Measurements from ENCODE around the gene PGF. TPM values are rescaled to one million over a fixed set of nuclear protein-coding genes. Genes with fewer than 3 reads are reported as not detected.
A peak's percentile ranks its signal among the peaks of the same experiment; 100 is the strongest.

The PGF gene
- total and polyA plus RNA-seq, 4 donors, result 3.0 to 10.0 (median 6.8) TPM

DNA sequence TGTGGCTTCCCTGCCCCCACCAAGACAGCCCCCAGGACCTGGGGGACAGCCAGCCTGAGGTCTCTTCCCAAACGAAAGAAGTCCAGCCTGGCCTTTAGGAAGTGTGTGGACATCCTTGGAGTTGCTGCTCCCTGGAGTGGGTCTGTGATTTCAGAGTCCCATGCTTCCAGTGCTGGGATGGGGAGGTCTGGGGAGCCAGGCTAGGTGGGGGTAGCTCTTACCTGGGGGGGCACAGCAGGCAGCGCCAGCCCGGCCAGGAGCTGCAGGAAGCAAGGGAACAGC lies 509 bp downstream of the PGF start:
- H3K9ac ChIP-seq (ENCODE audit: insufficient read depth in 1 of 2, low read length in 2 of 2), result no peak overlapping the region
- peak in 1 of 3 donors; percentile 35 for DNase-seq
- H3K36me3 ChIP-seq (ENCODE audit: control insufficient read depth in 4 of 4, insufficient read depth in 4 of 4, low read length in 4 of 4), result peaks cover 0 to 4% (median 0%) of the 10 kb centered on the region in 4 donors
- H3K27me3 ChIP-seq (ENCODE audit: control insufficient read depth in 3 of 3, insufficient read depth in 3 of 3, low read length in 2 of 3), result no peaks in the 10 kb centered on the region
- H3K9me3 ChIP-seq (ENCODE audit: control insufficient read depth in 4 of 4, insufficient read depth in 3 of 4, low read length in 3 of 4), result no peaks in the 10 kb centered on the region
- peak overlapping the region in 1 of 2 donors; percentile 56 for H3K27ac ChIP-seq (ENCODE audit: low read depth in 1 of 2, low read length in 1 of 2)
- TF ChIP-seq, protein P1, sequence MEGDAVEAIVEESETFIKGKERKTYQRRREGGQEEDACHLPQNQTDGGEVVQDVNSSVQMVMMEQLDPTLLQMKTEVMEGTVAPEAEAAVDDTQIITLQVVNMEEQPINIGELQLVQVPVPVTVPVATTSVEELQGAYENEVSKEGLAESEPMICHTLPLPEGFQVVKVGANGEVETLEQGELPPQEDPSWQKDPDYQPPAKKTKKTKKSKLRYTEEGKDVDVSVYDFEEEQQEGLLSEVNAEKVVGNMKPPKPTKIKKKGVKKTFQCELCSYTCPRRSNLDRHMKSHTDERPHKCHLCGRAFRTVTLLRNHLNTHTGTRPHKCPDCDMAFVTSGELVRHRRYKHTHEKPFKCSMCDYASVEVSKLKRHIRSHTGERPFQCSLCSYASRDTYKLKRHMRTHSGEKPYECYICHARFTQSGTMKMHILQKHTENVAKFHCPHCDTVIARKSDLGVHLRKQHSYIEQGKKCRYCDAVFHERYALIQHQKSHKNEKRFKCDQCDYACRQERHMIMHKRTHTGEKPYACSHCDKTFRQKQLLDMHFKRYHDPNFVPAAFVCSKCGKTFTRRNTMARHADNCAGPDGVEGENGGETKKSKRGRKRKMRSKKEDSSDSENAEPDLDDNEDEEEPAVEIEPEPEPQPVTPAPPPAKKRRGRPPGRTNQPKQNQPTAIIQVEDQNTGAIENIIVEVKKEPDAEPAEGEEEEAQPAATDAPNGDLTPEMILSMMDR (IDR thresholded peaks at IDR 0.05; ENCODE audit: control extremely low read depth, extremely low read depth), result no peak
- H3K4me1 ChIP-seq (ENCODE audit: control insufficient read depth in 5 of 5, insufficient read depth in 5 of 5, low read length in 5 of 5), result peaks cover 0 to 57% (median 13%) of the 10 kb centered on the region in 5 donors
- no peak for ATAC-seq (ENCODE audit: insufficient read depth, low FRiP score)
- WGBS, 2 donors, result 0 to 4% methylated on average over 3 of the region's 3 CpGs
- peak overlapping the region; percentile 45 for H3K4me3 ChIP-seq

DNA sequence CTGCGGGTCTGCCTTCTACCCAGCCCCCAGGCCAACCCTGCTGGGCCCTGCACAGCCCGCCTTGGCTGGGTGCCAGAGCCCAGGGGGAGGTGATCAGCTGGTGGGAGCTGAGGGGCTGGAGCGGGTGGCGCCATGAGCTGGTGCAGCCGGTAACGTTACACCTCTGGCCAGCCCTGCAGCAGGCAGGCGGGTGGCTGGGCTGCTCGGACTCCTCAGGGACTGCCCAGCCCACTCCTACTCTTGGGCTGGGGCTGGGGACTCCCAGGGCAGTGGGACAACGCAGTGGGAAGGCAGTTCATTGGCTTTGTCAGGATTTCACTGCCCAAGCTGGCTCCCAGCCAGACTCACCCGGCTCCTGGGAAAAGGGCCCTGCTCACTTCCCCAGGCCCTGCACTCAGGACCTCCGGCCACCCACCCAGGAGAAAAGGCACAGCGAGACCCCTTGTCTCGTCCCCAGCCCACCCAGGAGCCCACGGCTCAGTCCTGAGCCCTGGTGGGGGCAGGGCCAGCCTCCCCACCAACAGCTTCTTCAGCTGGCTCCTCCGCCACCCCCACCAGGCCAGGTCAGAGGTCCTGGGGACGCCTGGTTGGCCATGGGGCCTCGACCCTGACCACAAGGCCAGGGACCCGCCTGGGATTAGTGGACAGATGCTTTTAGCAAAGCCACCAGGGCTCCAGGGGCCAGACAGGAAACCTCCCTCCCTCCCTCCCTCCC lies 1.0 kb downstream of the PGF start:
- WGBS, 2 donors, result 53 to 62% methylated on average over 18 of the region's 18 CpGs
- H3K27ac ChIP-seq (ENCODE audit: low read depth in 1 of 2, low read length in 1 of 2), result peak overlapping the region in 1 of 2 donors; percentile 56
- H3K27me3 ChIP-seq (ENCODE audit: control insufficient read depth in 3 of 3, insufficient read depth in 3 of 3, low read length in 2 of 3), result no peaks in the 10 kb centered on the region
- DNase-seq (peak; percentile 62 to 71 (median 67)), ATAC-seq (ENCODE audit: insufficient read depth, low FRiP score) (no peak)
- H3K4me1 ChIP-seq (ENCODE audit: control insufficient read depth in 5 of 5, insufficient read depth in 5 of 5, low read length in 5 of 5), result peaks cover 0 to 61% (median 13%) of the 10 kb centered on the region in 5 donors
- no peaks in the 10 kb centered on the region for H3K9me3 ChIP-seq (ENCODE audit: control insufficient read depth in 4 of 4, insufficient read depth in 3 of 4, low read length in 3 of 4)
- H3K36me3 ChIP-seq (ENCODE audit: control insufficient read depth in 4 of 4, insufficient read depth in 4 of 4, low read length in 4 of 4), result peaks cover 0 to 8% (median 0%) of the 10 kb centered on the region in 4 donors
- peak overlapping the region in 1 of 2 donors; percentile 15 for H3K9ac ChIP-seq (ENCODE audit: insufficient read depth in 1 of 2, low read length in 2 of 2)
- TF ChIP-seq, protein P1 (IDR thresholded peaks at IDR 0.05; ENCODE audit: control extremely low read depth, extremely low read depth), result no peak
- H3K4me3 ChIP-seq, result peak overlapping the region; percentile 36

DNA sequence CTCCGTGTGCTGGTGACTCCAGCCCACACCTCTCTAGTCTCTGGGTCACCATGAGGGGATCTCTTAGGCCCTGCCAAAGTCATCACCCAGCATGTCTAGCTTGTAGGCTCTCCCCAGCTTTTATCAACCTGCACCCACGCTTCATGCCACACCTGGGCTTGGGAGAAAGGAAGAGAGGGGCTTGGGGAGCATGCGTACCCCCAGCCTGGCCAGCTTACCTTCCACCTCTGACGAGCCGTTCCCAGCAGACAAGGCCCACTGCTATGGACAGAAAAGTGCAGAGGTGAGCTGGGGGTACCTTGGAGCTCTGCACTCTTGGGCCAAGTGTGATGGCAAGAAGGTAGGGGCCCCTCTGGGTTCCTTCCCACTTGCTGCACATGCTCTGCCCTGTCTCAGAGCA lies 1.7 kb downstream of the PGF start:
- ATAC-seq (ENCODE audit: insufficient read depth, low FRiP score), result no peak
- Histone ChIP-seq H3K4me1 (ENCODE audit: control insufficient read depth in 5 of 5, insufficient read depth in 5 of 5, low read length in 5 of 5) (peaks cover 0 to 61% (median 13%) of the 10 kb centered on the region in 5 donors), H3K4me3 (peak overlapping the region; percentile 22), H3K9ac (ENCODE audit: insufficient read depth in 1 of 2, low read length in 2 of 2) (peak overlapping the region in 1 of 2 donors; percentile 15), H3K36me3 (ENCODE audit: control insufficient read depth in 4 of 4, insufficient read depth in 4 of 4, low read length in 4 of 4) (peaks cover 0 to 14% (median 3%) of the 10 kb centered on the region in 4 donors), H3K9me3 (ENCODE audit: control insufficient read depth in 4 of 4, insufficient read depth in 3 of 4, low read length in 3 of 4) (no peaks in the 10 kb centered on the region), H3K27ac (ENCODE audit: low read depth in 1 of 2, low read length in 1 of 2) (no peak overlapping the region), H3K27me3 (ENCODE audit: control insufficient read depth in 3 of 3, insufficient read depth in 3 of 3, low read length in 2 of 3) (no peaks in the 10 kb centered on the region)
- no peak for DNase-seq
- TF ChIP-seq, protein P1 (IDR thresholded peaks at IDR 0.05; ENCODE audit: control extremely low read depth, extremely low read depth), result no peak
- WGBS, 2 donors, result 85 to 86% methylated on average over 5 of the region's 5 CpGs
